ENCODE results near the gene CORO2A.

- TF ChIP-seq CTCF (IDR thresholded peaks at IDR 0.05 in 8 of 11, conservative IDR thresholded peaks at IDR 0.05 in 3 of 11) (no peak), POLR2A (IDR thresholded peaks at IDR 0.05) (no peak), POLR2AphosphoS5 (IDR thresholded peaks at IDR 0.05) (peak in 2 of 3 donors; percentile 14 to 48)
Observed at GRCh38 chr9:98085058-98085457, 107.4 kb downstream of the CORO2A start.

Measured in spleen (tissue), 7 donors.